GM12865 (cell line): Measurements from ENCODE around the gene BRME1.

Experiments used
- DNase-seq: peaks from one replicate; pipeline ENCODE4 v3.0.0; 2010; ENCODE audit warnings: low read depth
- H3K4me3 ChIP-seq: 2 replicates; pipeline ENCODE4 v1.5.1; 2011; ENCODE audit warnings: mild to moderate bottlenecking, low read depth, low read length, control low read depth
- CTCF ChIP-seq: IDR thresholded peaks from 2 replicates; pipeline ENCODE4 v1.5.1; 2011; ENCODE audit warnings: low read length, control low read depth, low read depth, inconsistent platforms; ENCODE audit not compliant: insufficient read depth; ENCODE audit errors: missing control alignments

The BRME1 gene

GRCh38 chr19:13834244-13835069 lies 71.5 kb downstream of the BRME1 start:
- no peak overlapping the region for H3K4me3 ChIP-seq
- no peak for TF ChIP-seq CTCF
- DNase-seq = no peak

- TF ChIP-seq CTCF = peak; percentile 55
- DNase-seq = peak; percentile 94
- H3K4me3 ChIP-seq = peak overlapping the region; percentile 59
These were observed 72.3 kb downstream of the BRME1 start for GRCh38 chr19:13833330-13834243.
